ENCODE measurements around the gene NBL1. TPM values are rescaled to one million over a fixed set of nuclear protein-coding genes. Genes with fewer than 3 reads are reported as not detected.

The NBL1 gene
- total RNA-seq, 1 experiment from 2014 or later, result 222 TPM

DNA sequence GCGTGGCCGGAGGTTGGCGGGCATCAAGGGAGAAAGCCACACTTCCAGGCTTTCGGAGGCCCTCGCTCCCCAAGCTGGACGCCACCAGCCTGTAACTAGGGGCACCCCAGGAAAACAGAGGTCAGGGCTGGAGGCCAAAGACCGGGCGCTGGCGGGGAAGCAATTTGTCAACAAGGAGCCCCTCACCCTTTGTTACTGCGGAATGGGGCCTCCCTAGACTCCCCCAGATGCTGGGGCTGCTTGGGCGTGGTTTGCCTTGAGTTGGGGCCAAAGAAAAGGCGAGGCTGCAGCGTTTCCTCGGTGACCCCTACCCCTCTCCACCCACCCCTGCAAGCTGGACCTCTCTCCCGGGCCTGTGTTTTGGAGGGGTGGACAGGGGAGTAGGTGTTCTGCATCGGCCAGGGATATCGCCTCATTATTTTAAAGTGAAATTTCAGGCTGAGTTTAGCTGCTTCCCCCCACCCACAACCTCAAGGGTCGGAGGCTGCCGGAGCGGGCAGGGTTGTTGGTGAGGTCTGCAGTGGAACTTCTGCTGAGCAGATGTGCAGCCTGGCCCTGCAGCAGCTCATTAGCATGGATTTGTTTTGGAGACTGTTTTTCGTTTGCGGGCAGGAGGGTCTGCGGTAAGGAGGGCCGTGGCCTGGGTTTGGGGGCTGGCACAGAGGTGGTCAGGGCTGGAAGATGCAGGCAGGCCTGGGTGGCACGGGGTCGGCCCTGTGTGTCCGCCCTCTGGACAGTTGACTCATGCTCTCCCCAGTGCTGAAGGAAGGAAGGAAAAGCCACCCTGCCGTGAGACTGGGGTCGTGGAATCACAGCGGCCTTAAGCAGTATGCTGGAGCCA, 1.5 kb downstream of the NBL1 start:
- DNase-seq (ENCODE audit: low read depth), result peak; percentile 81

- peak; percentile 37 for DNase-seq (ENCODE audit: low read depth)
These were observed 2.5 kb downstream of the NBL1 start for GRCh38 chr1:19646377-19647319.

- DNase-seq (ENCODE audit: low read depth), result no peak
These were observed 3.5 kb downstream of the NBL1 start for GRCh38 chr1:19647643-19648042.

DNA sequence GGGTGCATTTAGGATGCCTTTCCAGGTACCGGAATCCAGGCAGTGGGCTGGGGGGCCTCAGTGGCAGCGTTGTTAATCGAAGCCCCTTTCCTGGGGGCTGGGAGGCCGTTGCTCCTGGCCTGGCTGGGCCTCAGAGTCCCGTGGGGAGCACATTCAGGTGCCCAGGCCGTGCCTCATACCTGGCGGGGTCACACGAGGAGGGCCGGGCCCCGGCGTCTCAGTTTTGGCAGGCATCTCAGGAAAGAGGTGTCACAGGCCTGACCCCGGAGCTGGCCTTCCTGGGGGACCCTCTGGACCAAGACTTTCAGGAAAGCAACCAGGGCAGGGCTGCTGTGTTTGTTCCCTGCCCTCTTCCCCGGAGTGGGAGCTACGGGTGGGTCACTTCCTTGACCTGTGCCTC, 4.1 kb downstream of the NBL1 start:
- DNase-seq (ENCODE audit: low read depth), result no peak

GRCh38 chr1:19648689-19649088, 4.6 kb downstream of the NBL1 start:
- DNase-seq (ENCODE audit: low read depth), result no peak

DNA sequence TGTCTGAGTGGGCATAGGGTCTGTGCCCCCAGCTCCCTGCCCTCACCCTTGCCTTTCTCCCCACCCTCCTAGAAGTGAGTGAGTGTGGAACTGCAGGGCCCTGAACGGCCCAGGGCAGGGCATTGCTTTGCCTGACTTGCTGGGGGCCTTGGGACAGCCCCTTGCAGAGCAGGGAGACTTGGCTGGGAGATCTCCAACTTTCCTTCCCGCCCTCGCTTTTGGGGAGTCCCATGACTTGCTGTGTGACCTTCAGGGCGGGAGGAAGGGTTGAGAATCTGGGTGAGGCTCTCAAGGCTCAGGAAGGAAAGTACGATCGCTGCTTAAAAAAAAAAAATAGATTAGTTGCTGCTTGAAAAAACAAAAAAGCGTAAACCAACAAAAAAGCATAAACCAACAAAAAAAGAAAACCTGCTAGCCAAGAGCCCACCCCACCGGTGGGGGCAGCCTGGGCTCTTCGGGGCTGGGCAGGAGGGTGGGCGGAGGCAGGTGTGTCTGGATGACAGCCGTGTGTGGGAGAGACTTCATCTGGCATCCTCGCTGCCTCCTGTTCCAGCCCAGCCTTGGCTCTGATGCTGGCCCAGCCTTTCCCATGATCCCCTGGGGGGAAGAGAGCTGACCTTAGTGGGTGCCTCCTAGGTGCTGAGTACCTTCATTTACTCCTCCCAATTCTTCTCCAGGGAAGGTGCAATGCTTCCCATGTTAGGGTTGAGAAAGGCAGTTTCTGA, 6.5 kb downstream of the NBL1 start:
- no peak for DNase-seq (ENCODE audit: low read depth)

DNA sequence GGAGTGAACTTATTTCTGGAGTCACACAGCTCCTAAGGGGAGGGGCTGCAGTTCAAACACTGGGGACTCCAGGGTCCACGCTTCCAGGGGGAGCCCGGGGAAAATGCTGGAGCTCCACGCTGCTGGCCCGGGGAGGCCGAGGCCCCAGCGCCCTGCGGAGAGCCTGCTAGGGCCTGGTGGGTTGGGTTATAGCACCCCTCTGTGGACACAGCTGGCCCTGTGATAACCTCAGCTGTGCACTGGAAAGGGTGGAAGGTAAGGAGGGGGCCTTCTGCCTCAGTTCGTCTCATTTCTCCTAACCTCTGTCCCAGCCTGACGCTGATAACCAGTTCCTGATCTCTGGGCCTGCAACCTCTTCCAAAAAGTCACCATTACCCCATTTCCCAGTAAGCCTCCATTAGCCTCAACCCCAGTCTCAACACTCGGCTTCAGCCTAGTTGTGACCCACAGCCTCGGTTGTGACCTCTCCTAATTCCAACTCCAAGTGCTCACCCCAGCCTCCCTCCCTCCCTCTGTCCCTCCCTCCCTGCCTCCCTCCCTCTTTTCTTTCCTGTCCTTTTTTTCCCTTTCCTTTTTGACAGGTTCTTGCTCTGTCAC, 7.1 kb downstream of the NBL1 start:
- DNase-seq (ENCODE audit: low read depth), result no peak

DNA sequence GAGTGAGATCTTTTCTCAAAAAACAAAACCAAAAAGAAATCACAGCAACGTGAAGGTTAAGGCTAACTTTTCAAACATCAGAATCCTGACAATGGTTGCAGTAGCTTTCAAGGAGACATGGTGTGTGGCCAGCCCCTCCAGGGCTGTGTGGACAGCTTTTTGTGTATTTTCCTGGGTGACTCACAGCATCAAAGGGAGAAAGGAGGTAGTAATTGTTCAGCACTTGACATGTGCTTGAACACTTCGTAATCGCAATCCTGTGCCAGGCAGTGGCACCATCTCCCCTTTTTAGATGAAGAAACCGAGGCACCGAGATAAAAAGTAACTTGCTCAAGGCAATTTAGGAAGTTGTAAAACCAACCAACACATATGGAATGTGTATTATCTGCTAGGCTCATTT, 10.3 kb downstream of the NBL1 start:
- peak; percentile 77 for DNase-seq (ENCODE audit: low read depth)

- DNase-seq (ENCODE audit: low read depth), result no peak
These were observed 11.0 kb downstream of the NBL1 start for GRCh38 chr1:19654886-19655717.

DNA sequence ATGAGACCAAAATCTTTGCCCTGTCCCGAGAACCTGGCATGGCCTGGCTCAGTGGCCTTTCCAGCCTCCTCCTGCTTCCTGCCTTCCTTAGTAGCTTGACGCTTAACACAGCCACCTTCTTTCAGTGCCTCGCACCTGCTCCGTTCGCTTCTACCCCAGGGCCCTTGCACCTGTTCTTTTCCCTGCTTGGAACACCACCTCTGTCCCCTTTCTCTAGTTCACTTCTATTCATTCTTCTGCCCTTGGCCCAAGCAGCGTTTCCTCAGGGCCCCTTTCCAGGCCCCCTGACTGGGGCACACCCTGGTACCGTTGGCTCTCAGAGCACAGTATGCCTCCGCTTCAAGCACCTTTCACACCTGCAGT, 11.6 kb downstream of the NBL1 start:
- no peak for DNase-seq (ENCODE audit: low read depth)

- no peak for DNase-seq (ENCODE audit: low read depth)
These were observed 12.1 kb downstream of the NBL1 start for GRCh38 chr1:19656134-19656779.

GRCh38 chr1:19656780-19657466, 12.8 kb downstream of the NBL1 start:
- no peak for DNase-seq (ENCODE audit: low read depth)

DNA sequence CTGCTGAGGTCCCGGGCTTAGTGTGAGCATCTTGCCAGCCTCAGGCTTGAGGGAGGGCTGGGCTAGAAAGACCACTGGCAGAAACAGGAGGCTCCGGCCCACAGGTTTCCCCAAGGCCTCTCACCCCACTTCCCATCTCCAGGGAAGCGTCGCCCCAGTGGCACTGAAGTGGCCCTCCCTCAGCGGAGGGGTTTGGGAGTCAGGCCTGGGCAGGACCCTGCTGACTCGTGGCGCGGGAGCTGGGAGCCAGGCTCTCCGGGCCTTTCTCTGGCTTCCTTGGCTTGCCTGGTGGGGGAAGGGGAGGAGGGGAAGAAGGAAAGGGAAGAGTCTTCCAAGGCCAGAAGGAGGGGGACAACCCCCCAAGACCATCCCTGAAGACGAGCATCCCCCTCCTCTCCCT, 13.4 kb downstream of the NBL1 start:
- DNase-seq (ENCODE audit: low read depth), result no peak

DNA sequence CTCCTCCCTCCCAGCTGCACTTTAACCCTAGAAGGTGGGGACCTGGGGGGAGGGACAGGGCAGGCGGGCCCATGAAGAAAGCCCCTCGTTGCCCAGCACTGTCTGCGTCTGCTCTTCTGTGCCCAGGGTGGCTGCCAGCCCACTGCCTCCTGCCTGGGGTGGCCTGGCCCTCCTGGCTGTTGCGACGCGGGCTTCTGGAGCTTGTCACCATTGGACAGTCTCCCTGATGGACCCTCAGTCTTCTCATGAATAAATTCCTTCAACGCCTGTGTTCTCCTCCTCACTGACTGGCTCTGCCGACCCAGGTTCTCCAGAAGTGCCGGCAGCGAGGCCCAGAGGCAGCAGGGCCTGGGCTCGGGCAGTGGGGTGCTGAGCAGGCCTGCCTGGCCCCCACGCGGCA, 14.1 kb downstream of the NBL1 start:
- DNase-seq (ENCODE audit: low read depth), result no peak

GRCh38 chr1:19661721-19662228, 17.7 kb downstream of the NBL1 start:
- peak; percentile 52 for DNase-seq (ENCODE audit: low read depth)

DNA sequence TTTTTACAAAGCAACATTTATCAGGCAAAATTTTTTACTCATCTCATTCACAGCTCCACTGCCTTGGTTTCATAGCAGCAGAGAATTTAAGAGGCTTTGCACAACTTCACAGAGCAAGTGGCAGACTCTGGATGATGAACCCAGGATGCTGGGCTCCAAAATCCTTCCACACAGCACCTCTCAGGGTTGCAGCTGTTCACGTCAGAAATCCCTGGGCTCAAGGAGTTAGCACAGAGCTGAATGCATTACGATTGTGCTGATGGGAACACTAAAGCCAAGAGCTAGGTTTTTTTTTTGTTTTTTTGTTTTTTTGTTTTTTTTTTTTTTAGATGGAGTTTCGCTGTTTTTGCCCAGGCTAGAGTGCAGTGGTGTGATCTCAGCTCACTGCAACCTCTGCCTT, 18.2 kb downstream of the NBL1 start:
- no peak for DNase-seq (ENCODE audit: low read depth)

- DNase-seq (ENCODE audit: low read depth), result no peak
These were observed 20.5 kb downstream of the NBL1 start, which contains the start of gene HTR6 for GRCh38 chr1:19664453-19665185. Gene HTR6, plus strand, starts transcription at chr1:19664875. Its CDS starts 879 bp downstream, at chr1:19665754.

DNA sequence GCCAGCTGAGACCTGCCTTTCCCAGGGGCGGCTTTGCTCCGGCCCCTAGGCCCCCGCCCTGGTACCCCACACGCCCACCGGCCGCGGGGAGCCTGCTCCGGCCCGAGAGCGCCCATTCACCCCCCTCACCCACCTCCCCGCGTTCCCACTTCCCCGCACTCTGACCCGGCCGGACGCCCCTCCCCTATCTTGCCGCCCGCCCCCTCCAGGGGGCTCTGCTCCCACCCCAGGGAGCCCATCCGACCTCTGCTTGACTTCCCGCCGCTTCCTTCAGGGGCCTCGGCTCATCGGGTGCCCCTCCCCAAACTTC, 21.0 kb downstream of the NBL1 start:
- no peak for DNase-seq (ENCODE audit: low read depth)

Data from RPMI7951 (cell line).